GM13976 (cell line): Measurements from ENCODE around the gene RNF5.

Experiments
- DNase-seq: peaks from one replicate; pipeline ENCODE4 v3.0.0; 2012; ENCODE audit warnings: low spot score
- in situ Hi-C: fragments of 300-500 bp; cut with MboI; formaldehyde crosslinking; loops from one replicate; pipeline ENCODE4 v1.12.0; 2022; ENCODE audit warnings: low sequenced_read_pairs, mixed read lengths, inconsistent platforms; ENCODE audit not compliant: unreplicated experiment
- TF ChIP-seq, protein P1 (sequence below): IDR thresholded peaks from 2 replicates; pipeline ENCODE4 v1.5.1; 2012; ENCODE audit warnings: borderline replicate concordance, mild to moderate bottlenecking; ENCODE audit not compliant: insufficient read depth; ENCODE audit errors: extremely low read depth, missing control alignments, control extremely low read depth

RNF5 gene

DNA sequence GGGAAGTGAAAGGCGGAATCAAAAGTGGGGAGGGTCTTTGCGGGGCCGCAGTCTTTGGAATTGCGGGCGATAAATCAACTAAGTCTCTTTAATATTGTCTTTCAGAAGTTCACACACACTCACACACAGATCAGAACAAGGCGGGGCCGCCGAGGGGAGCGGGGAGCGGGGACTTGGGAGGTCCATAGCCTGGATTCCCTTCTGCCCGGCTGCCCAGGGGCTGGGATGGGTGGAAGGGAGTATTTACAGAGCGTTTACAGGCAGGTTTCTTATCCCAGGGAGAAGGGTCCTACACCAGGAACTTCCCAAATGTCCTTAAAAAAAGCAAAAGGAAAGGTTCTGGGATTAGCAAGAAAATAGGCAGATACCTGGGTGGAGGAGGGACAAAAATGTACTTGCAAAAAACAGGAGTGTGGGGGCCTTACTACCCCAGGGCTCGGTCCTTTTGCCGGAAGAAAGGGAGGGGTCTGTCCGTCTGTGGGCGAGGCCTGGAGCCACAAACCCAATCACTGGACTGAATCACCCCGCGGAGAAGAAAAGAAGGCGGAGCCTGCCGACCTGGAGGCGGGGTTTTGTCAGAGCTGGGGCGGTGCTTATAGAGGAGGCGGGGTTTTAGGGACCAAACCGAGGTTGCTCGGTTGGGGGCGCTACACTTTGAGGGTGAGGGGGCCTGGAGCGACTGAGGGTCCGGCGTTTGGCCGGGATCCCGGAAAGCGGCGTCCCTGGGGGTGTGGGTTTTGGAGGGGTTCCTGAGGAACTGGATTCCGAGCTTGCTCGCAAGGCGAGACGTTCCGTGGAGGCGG lies 29.7 kb upstream of the RNF5 start:
- TF ChIP-seq, protein P1, sequence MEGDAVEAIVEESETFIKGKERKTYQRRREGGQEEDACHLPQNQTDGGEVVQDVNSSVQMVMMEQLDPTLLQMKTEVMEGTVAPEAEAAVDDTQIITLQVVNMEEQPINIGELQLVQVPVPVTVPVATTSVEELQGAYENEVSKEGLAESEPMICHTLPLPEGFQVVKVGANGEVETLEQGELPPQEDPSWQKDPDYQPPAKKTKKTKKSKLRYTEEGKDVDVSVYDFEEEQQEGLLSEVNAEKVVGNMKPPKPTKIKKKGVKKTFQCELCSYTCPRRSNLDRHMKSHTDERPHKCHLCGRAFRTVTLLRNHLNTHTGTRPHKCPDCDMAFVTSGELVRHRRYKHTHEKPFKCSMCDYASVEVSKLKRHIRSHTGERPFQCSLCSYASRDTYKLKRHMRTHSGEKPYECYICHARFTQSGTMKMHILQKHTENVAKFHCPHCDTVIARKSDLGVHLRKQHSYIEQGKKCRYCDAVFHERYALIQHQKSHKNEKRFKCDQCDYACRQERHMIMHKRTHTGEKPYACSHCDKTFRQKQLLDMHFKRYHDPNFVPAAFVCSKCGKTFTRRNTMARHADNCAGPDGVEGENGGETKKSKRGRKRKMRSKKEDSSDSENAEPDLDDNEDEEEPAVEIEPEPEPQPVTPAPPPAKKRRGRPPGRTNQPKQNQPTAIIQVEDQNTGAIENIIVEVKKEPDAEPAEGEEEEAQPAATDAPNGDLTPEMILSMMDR = no peak
- DNase-seq = peak; percentile 36
- in situ Hi-C loops = no loop called here

DNA sequence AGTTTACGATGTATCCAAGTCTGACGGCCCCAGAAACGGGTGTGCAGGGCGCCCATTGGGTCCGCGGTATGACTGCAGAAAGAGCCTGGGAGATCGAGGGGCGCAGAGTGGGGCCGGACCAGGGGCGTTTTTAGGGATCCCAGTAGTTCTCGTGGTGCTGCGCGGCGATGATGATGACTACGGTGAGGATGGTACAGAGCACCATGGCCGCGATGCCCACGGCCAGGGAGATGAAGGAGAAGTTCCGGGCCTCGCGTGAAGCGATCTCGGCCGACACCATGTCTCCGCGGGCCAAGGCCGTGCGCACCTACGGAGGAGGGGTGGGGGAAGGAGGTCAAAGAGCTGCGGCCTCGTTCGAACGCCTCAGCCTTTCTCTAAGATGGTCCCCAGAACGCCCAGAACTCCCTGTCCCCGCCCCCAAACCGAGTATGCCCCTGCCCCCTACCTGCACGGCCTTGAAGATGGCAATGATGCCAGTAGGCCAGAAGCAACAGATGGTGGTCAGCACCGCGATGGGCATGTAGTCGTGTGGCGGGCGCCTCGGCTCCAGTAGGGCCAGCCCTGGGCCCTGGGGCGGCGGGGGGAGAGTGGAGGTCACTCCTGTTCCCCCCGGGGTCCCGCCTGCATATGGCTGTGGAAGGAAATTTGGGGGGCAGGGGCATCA lies 29.0 kb upstream of the RNF5 start:
- no peak for DNase-seq
- TF ChIP-seq, protein P1 = no peak
- in situ Hi-C loops = no loop called here

DNA sequence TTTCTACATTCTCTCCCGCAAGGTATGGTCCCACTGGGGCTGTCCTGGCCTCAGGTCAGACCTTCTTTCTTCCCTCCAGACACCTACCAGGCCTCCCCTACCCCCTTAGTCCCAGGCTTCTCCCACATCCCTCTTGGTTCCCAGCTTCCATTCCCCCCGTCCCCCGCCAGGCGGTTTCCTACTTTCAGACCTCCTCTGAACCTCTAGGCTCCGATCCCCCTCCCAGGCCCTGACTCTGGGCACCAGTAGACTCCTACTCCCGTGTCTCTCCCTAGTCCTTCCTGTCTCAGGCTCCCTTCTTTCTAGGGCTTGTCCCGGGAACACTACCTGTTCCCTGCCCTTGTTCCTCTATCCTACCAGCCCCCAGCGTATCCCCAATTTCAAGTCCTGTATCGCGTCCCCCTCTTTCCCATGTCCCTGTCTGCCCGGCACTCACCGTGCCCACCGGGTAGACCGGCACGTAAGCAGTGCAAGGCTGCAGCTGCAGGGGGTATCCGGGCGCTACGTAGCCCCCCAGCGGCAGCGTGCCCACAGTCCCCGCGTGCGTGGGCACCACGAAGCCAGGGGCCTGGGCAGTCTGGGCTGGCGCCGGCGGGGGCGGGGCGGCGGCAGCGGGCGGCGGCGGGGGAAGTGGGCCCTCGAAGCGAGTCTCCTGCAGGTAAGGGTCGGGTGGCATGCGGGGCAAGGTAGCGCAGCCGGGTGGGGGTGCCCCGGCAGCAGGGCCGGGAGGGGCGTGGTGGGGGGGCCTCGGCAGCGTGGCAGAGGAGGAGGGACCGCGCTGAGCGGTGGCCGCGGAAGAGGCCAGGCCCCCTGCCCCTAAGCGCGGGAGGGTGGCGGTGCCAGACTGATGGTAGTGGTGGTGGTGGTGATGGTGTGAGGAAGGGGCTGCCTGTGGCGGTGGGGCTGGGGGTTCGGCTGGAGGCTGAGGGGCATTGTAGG lies 28.0 kb upstream of the RNF5 start:
- TF ChIP-seq, protein P1 = no peak
- in situ Hi-C loops = no loop called here
- peak; percentile 18 for DNase-seq

DNA sequence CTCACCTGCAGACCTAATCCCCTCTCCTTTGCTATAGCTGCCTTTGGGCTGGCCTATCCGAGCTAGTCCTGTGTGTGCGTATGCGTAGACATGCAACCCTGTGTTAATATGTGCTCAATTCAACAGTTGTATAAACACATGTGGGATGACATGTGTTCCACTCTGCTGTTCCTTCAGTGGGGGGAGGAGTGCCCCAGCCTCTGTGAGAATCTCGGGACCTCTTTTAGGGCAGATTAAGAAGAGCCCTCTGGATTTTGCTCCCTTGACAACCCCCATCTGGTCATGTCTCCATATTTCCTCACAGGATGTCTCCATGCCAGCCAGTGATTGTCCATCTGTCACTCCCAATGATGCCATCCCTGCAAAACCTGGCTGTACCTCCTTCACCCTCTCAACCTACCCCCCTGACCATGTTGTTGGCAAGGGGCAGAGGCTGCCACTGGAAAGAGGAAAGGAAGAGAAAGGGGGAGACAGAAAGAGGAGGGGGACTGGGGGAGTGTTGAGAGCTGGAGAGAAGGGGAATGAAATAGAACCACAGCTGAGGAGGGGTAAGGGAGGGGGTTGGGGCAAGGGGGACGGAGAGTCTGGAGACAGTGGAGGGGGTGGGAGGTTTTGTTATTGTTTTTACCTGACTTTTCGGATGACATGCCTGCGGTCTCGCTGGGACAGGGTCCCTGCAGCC lies 26.9 kb upstream of the RNF5 start:
- no peak for DNase-seq
- TF ChIP-seq, protein P1 = no peak
- in situ Hi-C loops = no loop called here

DNA sequence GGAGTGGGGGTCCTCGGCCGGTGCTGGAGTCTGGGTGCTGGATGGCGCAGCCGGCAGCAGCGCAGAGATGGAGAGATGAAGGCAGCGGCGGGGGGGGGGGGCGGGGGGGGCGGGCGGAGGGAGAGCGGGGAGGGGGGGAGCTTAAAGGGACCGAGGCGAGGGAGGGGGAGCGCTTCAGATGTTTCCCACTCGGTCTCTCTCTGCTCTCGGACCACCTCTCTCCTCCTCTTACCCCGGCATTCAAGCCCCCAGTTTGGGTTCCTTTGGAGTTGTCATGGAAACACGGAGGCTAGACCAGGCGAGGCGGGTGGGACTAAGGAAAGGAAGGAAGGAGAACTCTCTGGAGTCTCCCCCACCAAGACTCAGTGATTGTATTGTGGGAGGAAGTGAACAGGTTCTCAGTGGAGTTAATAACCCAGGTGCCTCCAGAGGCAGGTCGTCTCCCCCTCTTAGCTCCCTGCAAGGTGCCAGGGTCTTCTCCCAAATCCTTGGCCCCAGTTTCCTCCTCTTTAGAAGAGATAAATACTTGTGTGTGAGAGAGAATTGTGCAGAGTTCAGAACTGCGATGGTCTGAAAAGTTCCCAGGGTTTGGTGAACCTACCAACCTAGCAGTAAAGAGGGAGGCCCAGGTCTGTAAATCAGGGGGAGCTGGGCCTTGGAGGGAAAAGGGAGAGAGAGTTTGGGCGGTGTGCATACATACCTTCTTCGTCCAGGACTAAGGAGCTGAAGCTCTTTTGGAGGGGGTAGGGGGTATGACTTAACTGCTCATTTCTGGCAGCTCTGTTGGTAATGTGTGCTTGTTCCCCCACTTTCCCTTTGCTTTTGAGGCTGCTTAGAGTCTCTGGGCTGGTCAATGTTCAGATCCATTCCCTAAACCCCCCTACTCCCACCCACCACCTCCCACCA lies 26.1 kb upstream of the RNF5 start, which contains the start of gene PRRT1:
Gene PRRT1 (minus strand): TSS at position 77 of the 906 bp plus-strand sequence. CDS start 112 bp downstream, outside the sequence.
- no peak for DNase-seq
- TF ChIP-seq, protein P1 = no peak
- in situ Hi-C loops = no loop called here
